CD4-positive, alpha-beta T cell treated with Interferon alpha-2 for 1 hour (primary cell): Measurements from ENCODE around the gene PAK5.

ENCODE experiments used
- DNase-seq, 2 donors: peaks; one replicate each; pipeline ENCODE4 v3.0.0-alpha.2; 2020 to 2022

The PAK5 gene

DNA sequence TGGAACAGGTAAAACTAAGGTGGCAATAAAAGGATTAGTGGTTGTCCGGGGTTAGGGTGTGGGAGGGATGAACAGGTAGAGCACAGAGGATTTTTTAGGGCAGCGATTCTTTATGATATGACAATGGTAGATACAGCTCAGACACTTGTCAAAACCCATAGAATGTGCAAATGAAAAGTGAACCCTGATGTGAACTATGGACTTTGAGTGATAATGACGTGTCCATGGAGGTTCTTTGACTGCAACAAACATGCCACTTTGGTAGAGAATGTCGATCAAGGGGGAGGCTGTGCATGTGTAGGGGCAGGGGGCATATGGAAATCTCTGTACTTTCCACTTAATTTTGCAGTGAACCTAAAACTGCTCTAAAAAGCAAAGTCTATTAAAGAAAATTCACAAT lies 223.8 kb downstream of the PAK5 start:
- DNase-seq: no peak

DNA sequence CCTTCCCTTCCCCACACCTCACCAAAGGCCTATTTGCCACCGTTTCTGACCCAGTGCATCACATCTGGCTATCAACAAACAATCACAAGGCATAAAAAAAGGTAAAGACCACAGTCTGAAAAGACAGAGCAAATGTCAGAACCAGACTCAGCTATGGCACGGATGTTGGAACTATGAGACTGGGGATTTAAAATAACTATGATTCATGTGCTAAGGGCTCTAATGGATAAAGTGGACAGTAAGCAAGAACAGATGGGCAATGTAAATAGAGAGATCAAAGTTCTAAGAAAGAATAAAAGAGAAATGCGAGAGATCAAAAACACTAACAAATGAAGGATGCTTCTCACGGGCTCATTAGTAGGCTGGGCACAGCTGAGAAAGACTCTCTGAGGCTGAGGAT lies 225.0 kb downstream of the PAK5 start:
- no peak for DNase-seq

DNA sequence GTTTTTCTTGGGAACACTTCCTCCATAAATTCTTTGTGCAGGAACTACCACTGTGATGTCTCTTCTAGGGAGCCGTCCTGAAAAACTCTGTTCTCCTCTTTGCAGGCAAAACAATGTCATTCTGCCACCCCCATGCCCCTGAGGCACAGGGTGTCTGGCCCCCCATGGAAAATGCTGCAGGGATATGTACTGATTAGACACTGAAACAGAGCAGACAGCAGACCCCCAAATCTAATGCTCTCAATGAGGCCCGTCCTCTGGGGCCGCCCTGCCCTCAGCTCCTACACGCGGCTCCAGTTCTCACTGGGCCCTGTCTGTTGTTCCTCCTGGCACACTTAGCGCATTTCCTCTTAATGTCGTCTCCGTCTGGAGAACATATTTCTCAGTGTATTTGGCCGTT lies 227.0 kb downstream of the PAK5 start:
- DNase-seq: no peak

DNA sequence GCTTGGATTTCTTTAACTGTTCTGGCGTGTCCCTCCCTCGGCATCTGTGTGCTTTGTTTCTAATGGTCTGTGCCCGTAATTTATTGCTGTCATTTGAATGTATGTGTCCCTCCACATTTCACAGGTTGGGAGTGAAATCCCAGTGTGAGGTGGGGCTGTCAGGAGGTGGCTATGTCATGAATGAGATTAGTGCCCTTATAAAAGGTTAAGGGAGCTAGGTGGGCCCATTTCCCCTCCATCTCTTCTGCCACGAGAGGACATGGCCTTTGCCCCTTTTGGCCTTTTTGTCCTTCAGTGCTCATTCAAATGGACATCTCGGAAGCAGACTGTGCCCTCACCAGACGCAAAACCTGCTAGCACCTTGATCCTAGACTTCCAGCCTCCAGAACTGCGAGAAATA lies 228.2 kb downstream of the PAK5 start:
- DNase-seq: no peak

DNA sequence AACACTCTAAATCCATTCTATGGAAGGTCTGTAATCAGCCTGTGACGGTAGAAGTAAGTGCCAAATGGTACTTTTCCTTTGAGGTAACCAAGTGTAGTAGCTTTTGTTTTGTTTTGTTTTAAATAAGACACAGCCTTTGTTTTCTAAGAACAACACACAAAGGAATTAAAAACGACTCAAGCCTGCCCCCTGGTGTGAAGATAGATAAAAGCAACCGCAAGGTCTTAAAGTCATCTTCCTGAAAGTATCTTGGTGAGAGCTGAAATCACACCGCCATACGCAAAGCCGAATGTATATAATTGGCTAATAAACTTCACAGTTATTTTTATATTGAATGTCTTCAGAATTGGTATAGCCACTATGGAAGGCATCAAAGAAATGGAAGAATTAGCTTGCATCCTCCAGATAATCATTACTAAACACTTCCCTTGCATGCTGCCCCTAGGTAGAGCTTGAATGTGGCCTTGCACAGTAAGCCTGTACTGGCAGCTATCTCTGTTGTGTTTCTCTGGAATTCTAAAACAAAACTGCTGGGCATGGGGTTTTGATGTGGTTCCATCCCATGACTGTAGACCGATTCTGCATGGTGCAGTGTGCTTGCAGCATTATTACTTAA lies 228.9 kb downstream of the PAK5 start:
- DNase-seq: peak; percentile 42 to 47

DNA sequence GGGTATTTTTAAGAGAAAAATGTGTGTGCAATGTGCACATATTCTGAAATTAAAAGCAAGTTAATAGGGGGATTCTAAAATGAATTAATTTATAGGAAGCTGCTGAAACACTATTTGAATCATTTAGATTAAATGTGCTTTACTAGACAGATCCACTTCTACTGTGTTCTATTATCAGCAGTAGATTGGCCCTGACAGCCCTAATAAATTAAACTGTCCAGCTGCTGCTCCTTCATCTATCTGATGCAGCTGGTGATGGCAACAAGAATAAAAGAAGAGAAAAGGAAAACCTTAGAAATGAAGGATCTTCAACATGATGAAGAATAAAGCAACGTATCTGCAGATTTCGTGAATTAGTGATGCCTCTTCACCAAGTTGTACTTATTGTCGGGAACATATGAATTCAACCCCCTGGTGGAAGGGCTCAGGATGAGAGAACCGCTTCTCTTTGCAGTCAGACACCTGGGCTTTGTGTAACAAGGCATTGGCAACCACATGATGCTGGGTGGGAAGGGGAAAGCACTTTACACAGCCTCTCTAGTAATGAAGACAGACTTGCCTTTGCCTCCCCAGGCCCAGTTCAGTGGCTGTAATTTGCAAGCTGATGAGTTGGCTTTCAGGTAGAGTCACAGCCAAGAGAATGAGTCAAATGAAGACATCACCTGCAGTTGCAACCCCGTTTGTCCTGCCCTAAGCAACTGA lies 230.1 kb downstream of the PAK5 start:
- no peak for DNase-seq

DNA sequence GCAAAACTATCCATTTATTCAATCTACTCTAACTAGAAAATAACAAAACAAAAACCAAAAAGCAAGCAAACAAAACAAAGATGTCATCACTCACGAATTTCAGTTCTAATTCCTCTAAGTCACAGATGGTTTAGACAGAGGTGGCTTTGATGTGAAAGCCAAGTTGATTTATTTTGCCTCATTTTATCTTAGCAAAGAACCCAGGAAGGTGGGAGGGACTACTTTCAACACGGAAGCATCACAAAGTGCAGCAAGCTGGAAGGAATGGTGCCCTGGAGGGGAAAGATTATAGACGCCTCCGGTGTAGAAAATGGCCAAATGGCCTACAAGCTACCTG lies 236.1 kb downstream of the PAK5 start:
- no peak for DNase-seq

DNA sequence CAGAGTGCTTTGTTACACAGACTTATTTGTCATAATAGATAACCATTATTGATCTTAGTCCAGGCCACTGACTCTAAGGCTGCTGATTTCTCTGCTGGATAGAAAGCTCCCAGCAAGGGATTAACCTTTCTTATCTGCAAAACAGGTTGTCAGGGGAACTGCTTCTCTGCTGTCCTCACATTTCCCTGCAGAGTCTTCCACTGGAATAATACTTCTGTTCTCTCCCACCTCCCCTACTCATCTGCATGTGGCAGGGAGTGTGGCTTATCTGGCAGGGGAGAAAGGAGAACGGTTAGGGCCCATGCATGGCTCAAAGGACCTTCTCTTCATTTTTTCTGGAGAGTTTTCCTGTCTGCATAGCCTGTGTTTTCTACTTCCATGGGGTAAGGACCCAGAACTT lies 238.3 kb downstream of the PAK5 start:
- no peak for DNase-seq

DNA sequence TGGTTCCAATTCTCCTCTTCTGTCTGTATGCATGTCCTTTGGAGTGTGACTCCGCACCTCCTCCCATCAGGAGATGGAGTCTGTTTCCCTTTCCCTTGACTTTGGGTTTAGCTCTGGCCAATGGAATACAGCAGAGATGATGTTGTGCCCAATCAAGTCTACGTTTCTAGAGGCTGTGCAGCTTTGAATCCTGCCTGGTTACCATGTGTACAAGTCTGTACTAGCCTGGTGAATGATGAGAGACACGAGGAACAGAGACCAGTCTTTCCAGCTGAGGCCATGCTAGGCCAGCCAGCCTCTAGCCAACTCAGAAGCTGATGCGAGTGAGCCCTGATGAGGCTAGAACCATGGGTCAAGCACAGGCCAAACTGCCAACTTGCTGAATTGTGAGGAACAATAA lies 241.3 kb downstream of the PAK5 start:
- DNase-seq: no peak

DNA sequence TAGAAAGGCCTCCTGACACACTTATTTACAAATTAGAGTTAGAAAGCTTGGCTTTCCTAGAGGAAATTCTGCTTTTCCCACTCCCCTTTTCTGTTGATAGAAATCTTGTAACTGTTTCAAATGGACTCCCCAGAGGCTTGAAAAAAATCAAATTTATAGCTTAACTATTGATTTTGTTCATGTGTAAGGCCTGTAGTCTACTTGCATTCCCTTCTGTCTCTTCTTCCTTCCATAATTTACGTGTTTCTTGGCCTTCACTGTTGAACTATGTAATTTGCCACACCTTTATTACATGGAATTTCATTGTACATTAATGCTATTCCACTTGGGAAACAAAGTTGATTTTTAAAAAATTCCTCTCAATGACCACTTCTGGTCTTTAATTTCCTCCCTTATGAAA lies 243.1 kb downstream of the PAK5 start:
- no peak for DNase-seq

DNA sequence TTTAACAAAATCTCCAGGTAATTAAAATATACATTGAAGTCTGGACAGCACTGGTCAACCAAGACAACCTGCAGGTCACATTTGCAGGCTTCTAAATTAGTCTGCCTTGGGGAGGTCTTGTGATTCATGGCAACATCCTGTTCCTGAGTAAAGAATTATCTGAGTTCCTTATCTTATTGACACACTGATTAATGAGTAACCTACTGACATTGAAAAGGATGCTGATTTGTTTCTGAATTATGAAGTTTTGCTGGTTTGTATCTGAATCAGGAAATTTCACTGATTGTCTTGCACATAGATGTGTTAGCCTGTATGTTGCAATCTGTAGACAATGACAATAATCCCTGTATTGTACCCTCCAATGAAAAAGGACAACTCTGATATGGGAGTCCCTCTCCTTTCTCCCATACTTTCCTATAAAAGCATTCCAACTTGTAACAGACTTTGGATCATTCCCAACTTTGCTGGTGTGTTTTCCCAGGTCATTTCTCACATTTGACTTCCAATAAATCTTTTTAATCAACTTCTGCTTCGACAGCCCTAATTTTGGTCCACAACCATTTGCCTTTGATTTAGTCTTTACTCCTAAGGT lies 244.5 kb downstream of the PAK5 start:
- DNase-seq: no peak

DNA sequence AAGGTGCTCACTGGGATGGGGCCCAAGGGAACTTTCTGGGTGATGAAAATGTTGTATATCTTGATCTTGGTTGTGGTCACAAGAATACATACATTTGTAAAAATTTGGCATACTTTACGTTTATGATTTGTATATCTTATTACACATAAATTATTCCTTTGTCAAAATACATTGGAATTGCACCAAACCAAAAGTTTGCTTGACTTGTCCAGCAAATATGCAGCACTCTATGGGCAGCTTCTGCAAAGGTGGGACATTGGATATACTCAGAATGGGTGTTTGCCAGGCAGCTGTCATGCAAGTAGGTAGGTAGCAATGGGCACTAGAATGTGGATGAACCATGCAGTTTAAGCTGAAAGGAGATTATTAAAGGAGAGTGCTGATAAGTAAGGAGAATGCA lies 246.5 kb downstream of the PAK5 start:
- DNase-seq: no peak

DNA sequence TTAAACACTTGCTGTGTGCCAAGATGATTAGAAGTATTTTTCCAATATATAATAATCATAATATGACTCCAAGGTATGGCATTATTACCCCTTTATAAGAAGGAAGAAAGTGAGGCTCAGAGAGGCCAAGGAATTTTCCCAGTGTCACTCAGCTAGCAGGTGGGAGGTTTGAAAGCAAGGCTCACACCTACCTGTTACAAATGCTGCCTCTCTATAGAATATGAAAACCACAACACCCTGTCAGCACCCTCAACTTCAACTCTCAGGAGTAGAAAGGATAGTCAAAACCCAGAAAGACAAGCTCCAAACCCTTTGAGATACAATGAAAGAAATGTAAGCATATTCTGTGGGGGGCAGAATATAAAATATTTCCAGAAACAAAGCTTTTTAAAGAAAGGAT lies 247.8 kb downstream of the PAK5 start:
- no peak for DNase-seq

DNA sequence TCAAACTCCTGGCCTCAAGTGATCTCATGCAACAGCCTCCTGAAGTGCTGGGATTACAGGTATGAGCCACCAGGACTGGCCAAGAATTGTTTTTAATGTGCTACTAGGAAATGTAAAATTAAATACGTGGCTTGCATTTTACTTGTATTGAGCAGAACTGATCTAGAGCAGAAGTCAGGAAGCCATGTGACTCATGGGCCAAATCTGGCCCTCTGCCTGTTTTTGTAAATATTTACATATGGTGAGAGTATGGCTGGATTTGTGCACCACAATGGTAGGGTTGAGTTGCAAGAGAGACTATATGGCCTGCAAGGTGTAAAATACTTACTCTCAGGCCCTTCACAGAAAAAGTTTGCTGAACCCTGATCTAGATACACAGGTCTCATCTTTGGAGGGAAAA lies 248.7 kb downstream of the PAK5 start:
- DNase-seq: no peak

DNA sequence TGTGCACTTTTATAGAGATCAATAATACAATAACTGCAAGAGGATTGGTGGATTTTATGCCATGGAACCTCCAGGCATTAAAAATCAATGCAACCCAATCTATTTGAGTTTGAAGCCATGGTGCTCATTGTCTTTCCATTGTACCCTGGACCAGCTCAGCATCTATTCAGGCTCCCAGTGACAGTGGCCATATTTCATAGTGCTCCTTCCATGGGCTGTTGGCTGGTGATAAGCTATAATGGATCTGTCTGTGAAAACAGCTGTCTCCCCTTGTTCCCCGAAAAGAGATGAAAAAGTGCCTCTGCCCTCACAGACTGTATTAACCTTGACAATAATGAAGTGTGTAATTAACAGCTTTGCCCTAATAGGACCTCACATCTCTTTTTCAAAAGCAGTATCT lies 250.2 kb downstream of the PAK5 start:
- DNase-seq: no peak

DNA sequence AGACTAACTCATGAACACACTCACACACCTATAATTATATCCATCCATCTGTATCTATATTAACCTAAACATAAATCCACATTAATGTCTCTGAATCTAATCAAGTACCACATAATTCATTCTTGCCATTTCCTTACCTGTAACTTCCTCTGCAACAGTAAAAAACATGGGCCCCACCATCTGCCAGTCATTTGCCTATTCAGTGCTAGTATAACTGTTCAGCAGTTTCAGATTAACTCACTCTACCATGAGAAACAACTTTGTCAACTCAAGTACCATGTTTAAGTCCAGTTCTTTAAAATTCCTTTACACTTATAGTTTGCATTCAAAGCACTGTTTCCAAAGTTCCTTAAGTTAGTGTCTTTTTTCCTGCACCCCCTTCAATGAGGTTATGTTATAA lies 255.7 kb downstream of the PAK5 start:
- DNase-seq: no peak

DNA sequence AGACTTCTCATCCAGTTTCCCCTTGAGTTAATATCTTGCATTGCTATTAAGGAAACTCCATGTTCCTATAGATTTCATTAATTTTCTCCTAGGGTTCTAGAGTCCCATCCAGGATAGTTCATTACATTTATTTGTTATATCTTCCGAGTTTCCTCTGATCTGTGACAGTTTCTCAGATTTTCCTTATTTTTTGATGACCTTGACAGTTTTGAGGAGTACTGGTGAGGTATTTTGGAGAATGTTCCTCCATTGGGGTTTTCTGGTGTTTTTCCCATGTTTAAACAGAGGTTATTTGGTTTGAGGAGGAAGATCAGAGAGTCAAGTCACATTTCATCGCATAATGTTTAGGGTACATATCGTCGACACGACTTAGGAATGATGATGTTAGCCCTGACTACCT lies 256.7 kb downstream of the PAK5 start:
- no peak for DNase-seq

DNA sequence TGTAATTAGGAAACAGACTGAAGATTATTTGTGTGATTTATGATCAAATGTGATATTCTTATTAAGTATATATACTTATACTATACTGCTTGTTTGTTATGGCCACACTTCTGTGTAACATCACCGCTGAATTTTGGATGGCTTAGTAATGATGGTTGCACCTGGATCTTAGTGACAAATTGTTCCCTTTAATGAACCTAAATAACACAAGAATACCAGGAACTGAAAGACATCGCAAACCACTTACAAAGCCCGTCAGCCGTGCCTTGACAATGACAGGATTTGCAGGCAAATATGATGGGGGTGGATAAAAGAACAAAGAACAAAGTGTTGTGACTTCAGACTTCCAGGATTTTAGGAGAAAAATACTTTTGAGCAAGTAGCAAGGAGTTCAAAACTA lies 257.4 kb downstream of the PAK5 start:
- DNase-seq: no peak

DNA sequence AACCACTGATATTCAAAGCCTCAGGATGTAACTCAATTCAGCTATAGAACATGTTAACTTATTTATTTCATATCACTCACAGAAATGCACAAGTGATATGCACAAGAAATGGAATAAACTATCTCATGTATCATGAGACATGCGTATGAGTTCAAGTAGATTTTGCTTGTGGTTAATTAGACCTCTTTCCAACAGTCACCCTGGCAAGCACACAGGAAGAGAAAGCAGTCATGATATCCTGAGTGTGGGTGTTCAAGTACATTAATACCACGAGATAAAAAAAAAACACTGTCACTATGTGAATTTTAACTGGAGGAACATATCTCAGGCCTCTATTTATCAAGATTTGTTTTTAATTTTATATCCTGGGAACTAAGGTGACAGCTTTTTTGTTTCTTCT lies 260.3 kb downstream of the PAK5 start:
- DNase-seq: no peak

DNA sequence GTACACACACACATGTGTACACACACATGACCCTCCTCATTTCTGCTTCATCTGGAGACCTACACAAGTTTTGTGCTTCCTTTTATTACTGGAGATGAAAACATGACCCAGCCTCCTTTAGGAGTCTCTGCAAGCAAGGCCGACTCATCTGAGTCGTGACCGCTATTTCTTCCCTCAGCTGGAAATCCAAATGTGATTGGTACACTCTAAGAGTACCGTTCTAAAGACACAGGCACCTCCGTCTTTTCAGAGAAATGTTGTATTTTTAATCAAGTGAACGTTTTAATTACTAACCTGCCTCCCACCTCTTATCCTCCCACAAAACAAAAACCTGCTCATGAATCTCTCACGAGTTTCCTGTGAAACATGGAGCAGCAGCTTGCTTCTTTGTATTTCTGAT lies 261.5 kb downstream of the PAK5 start:
- DNase-seq: no peak

DNA sequence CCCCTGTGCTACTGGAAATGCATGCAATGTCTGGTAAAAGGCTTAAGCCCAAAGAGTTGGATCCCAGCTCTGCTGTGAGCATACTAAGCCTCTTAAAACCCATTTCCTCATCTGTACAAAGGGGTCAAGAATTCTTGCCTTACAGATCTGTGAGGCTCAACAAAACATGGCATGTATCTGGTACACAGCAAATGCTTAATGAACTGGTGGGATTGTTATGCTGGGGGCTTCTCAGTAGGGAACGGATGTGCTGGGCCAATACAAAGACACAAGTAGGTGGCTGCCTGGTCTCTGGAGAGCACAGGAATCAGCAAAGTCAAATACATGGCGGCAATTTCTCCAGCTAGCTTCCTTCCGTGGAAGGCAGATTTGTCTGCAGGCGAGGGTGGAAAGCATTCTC lies 262.2 kb downstream of the PAK5 start:
- DNase-seq: no peak

DNA sequence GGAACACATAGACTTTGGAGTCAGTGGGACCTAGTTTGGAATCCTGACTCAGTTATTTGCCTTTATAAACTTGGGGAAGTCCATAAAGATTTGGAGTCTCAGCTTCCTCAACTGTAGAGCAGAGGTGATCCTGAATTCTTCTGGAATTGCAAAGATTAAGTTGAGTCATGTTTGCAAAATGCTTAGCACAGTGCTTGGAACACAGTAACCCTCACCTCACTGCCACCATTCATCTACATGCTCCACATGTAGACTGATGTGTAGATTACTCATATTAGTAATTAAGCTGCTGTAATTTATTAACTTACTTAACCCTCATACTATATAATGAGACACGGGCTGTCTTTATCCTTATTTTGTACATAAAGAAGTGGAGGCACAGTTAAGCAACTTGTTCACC lies 263.0 kb downstream of the PAK5 start:
- no peak for DNase-seq

DNA sequence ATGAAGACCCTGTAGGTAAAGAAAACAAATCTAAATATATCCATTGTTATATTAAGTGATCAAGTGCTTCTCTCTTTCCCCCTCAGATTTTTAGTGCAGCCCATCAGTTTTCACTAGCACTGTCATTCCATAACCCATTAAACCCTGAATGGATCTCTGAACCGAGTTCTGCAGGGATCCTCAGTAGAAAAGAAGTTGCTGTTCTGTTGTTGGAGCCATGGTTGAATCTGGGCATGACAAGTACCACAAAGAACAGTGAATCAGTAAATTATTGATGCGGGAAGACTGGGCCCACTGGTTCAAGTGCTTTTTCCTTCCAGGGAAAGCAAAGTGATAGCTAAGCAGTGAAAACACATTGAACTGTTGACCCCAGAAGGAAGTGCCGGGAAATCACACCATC lies 264.1 kb downstream of the PAK5 start:
- DNase-seq: no peak

DNA sequence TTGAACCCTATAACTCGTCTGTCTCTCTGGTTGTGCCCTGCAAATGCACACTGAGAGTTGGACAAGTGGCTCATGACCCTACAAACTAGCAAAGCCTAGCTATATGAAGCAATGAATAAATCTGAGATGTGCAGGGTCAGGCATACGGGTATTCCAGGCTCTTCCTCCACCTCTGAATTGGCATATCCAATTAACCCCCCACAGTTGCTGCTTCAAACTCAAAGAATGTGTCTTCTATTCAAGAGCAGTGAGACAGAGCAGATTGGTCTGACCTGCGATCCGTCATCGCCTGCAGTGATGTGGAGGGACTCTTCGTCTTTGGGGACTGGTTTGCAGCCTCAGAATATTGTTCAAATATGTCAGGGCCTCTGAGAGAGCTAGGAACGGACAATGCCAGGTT lies 264.7 kb downstream of the PAK5 start:
- no peak for DNase-seq
